DND-41 (cell line): ENCODE measurements around the gene HECTD1.
"Not testable (repeated sequence)": the region's sequence is repeated elsewhere in the genome, so short reads cannot be mapped to it uniquely, and the experiment has no call there.

Experiments used
- ATAC-seq: fragments of 200-7000 bp; cut with Tn5 transposase; 3 replicates; pipeline ENCODE4 v1.9.1; 2021; ENCODE audit warnings: low read depth; ENCODE audit not compliant: insufficient read depth
- DNase-seq: peaks from one replicate; pipeline ENCODE4 v3.0.0-alpha.2; 2020
- H2AFZ ChIP-seq: 2 replicates; pipeline ENCODE4 v1.6.0; 2012; ENCODE audit warnings: low read depth, low read length
- H3K27ac ChIP-seq: 2 replicates; pipeline ENCODE4 v1.5.1; 2012; ENCODE audit warnings: low read length, inconsistent platforms
- H3K27me3 ChIP-seq: fragments of 200-600 bp; sonication (generic); 2 replicates; pipeline ENCODE4 v1.6.0; 2012; ENCODE audit warnings: low read length, mild to moderate bottlenecking, inconsistent platforms; ENCODE audit not compliant: insufficient read depth, poor library complexity
- H3K36me3 ChIP-seq: 2 replicates; pipeline ENCODE4 v1.5.1; 2012; ENCODE audit warnings: low read length, inconsistent platforms; ENCODE audit not compliant: insufficient read depth
- H3K4me1 ChIP-seq: 2 replicates; pipeline ENCODE4 v1.5.1; 2012; ENCODE audit warnings: mild to moderate bottlenecking, low read length; ENCODE audit not compliant: insufficient read depth
- H3K4me2 ChIP-seq: 2 replicates; pipeline ENCODE4 v1.6.0; 2012; ENCODE audit warnings: mild to moderate bottlenecking, moderate library complexity, low read length, inconsistent platforms; ENCODE audit not compliant: insufficient read depth
- H3K4me3 ChIP-seq, 2 experiments: fragments of 200-600 bp in 1 of 2; shearing (Covaris generic) in 1 of 2; 2 replicates each; pipeline ENCODE4 v1.5.1; 2012 to 2016; ENCODE audit warnings: inconsistent platforms in 2 of 2, low read length in 2 of 2, mild to moderate bottlenecking in 2 of 2, low read depth in 1 of 2, moderate library complexity in 1 of 2
- H3K79me2 ChIP-seq: 2 replicates; pipeline ENCODE4 v1.6.0; 2012; ENCODE audit warnings: low read length, inconsistent platforms; ENCODE audit not compliant: insufficient read depth
- H3K9ac ChIP-seq: 2 replicates; pipeline ENCODE4 v1.6.0; 2012; ENCODE audit warnings: low read depth, mild to moderate bottlenecking, inconsistent platforms, low read length, moderate library complexity
- H3K9me3 ChIP-seq: 2 replicates; pipeline ENCODE4 v1.5.1; 2012; ENCODE audit warnings: low read length, moderate library complexity, mild to moderate bottlenecking, inconsistent platforms; ENCODE audit not compliant: insufficient read depth, severe bottlenecking
- H4K20me1 ChIP-seq: 2 replicates; pipeline ENCODE4 v1.6.0; 2012; ENCODE audit warnings: low read length; ENCODE audit not compliant: insufficient read depth
- CTCF ChIP-seq: IDR thresholded peaks from 2 replicates; pipeline ENCODE4 v1.5.1; 2012; ENCODE audit warnings: borderline replicate concordance, low read length, moderate library complexity, mild to moderate bottlenecking; ENCODE audit not compliant: poor library complexity, severe bottlenecking; ENCODE audit errors: extremely low read depth
- EZH2 ChIP-seq: IDR thresholded peaks from 3 replicates; pipeline ENCODE4 v1.6.1; 2012; ENCODE audit warnings: borderline replicate concordance, low read depth, mild to moderate bottlenecking, moderate library complexity, low read length, inconsistent platforms; ENCODE audit not compliant: severe bottlenecking

HECTD1 gene

GRCh38 chr14:31196839-31197492 lies 10.6 kb downstream of the HECTD1 start:
- Histone ChIP-seq H3K27me3 (no peaks in the 10 kb centered on the region), H3K27ac (no peak overlapping the region), H3K36me3 (peaks cover 43% of the 10 kb centered on the region), H3K4me2 (no peak overlapping the region), H3K4me3 (no peak overlapping the region), H3K9me3 (no peaks in the 10 kb centered on the region), H3K79me2 (peaks cover 94% of the 10 kb centered on the region), H3K4me1 (peaks cover 13% of the 10 kb centered on the region), H2AFZ (no peak overlapping the region), H3K9ac (no peak overlapping the region), H4K20me1 (peaks cover 51% of the 10 kb centered on the region)
- no peak for DNase-seq
- no peak for ATAC-seq
- TF ChIP-seq CTCF = no peak
- TF ChIP-seq EZH2 = no peak

GRCh38 chr14:31194661-31195060 lies 12.9 kb downstream of the HECTD1 start:
- Histone ChIP-seq H3K4me2 (no peak overlapping the region), H4K20me1 (peaks cover 57% of the 10 kb centered on the region), H3K36me3 (peaks cover 43% of the 10 kb centered on the region), H3K79me2 (peaks cover 93% of the 10 kb centered on the region), H3K27ac (no peak overlapping the region), H2AFZ (no peak overlapping the region), H3K9ac (no peak overlapping the region), H3K4me3 (no peak overlapping the region), H3K27me3 (no peaks in the 10 kb centered on the region), H3K4me1 (peaks cover 13% of the 10 kb centered on the region), H3K9me3 (no peaks in the 10 kb centered on the region)
- TF ChIP-seq EZH2 (no peak), CTCF (no peak)
- ATAC-seq (no peak), DNase-seq (no peak)

GRCh38 chr14:31194095-31194494 lies 13.5 kb downstream of the HECTD1 start:
- H3K4me2 ChIP-seq = no peak overlapping the region
- no peaks in the 10 kb centered on the region for H3K9me3 ChIP-seq
- TF ChIP-seq CTCF (no peak), EZH2 (no peak)
- no peaks in the 10 kb centered on the region for H3K27me3 ChIP-seq
- no peak overlapping the region for H3K4me3 ChIP-seq
- H3K79me2 ChIP-seq = peaks cover 94% of the 10 kb centered on the region
- DNase-seq (no peak), ATAC-seq (no peak)
- H3K9ac ChIP-seq = no peak overlapping the region
- no peak overlapping the region for H3K27ac ChIP-seq
- no peak overlapping the region for H2AFZ ChIP-seq
- H4K20me1 ChIP-seq = peaks cover 61% of the 10 kb centered on the region
- peaks cover 40% of the 10 kb centered on the region for H3K36me3 ChIP-seq
- H3K4me1 ChIP-seq = peaks cover 13% of the 10 kb centered on the region

- H3K27me3 ChIP-seq, DNase-seq, H3K27ac ChIP-seq, ATAC-seq, H3K4me3 ChIP-seq, H3K4me2 ChIP-seq, H2AFZ ChIP-seq, H3K9ac ChIP-seq, H3K9me3 ChIP-seq: not testable (repeated sequence)
- peaks cover 13% of the 10 kb centered on the region for H3K4me1 ChIP-seq
- H3K36me3 ChIP-seq = peaks cover 35% of the 10 kb centered on the region
- H4K20me1 ChIP-seq = peaks cover 60% of the 10 kb centered on the region
- peaks cover 94% of the 10 kb centered on the region for H3K79me2 ChIP-seq
Measured at GRCh38 chr14:31192544-31192943, 15.0 kb downstream of the HECTD1 start.
